Measurements from ENCODE around the gene RSPRY1. TPM values are rescaled to one million over a fixed set of nuclear protein-coding genes. Genes with fewer than 3 reads are reported as not detected.
A peak's percentile ranks its signal among the peaks of the same experiment; 100 is the strongest.
"Not testable (repeated sequence)": the region's sequence is repeated elsewhere in the genome, so short reads cannot be mapped to it uniquely, and the experiment has no call there.

RSPRY1 gene
- total RNA-seq, 2 experiments from 2014 or later, result 29.5 to 34.3 TPM

GRCh38 chr16:57184887-57185445, 1.2 kb upstream of the RSPRY1 start:
- Mint-ChIP-seq H3K9me3 (no peaks in the 10 kb centered on the region), H3K4me3 (peak overlapping the region; percentile 97), H3K27me3 (no peaks in the 10 kb centered on the region), H3K27ac (peak overlapping the region; percentile 98), H3K36me3 (peaks cover 4% of the 10 kb centered on the region), H3K4me1 (peaks cover 24% of the 10 kb centered on the region)
- DNase-seq (no peak), ATAC-seq (ENCODE audit: low read depth) (no peak)
- POLR2A ChIA-PET, result interaction anchor here (0.5 to 2.1 kb wide), 11 partner anchors 12 to 693 kb away, joined by 3 to 7 read pairs (median 3); partner anchors contain the start of genes ARL2BP, CIAPIN1 and COQ9

GRCh38 chr16:57185446-57185944, 634 bp upstream of the RSPRY1 start:
- Mint-ChIP-seq H3K36me3 (peaks cover 4% of the 10 kb centered on the region), H3K9me3 (no peaks in the 10 kb centered on the region), H3K27me3 (no peaks in the 10 kb centered on the region), H3K4me3 (peak overlapping the region; percentile 97), H3K4me1 (peaks cover 24% of the 10 kb centered on the region), H3K27ac (peak overlapping the region; percentile 98)
- ATAC-seq (ENCODE audit: low read depth), result peak; percentile 27
- POLR2A ChIA-PET, result interaction anchor here (0.5 to 2.1 kb wide), 13 partner anchors 12 to 694 kb away, joined by 3 to 7 read pairs (median 3); partner anchors contain the start of genes ARL2BP, CIAPIN1 and COQ9
- no peak for DNase-seq

- no peaks in the 10 kb centered on the region for H3K27me3 Mint-ChIP-seq
- H3K9me3 Mint-ChIP-seq, result no peaks in the 10 kb centered on the region
- POLR2A ChIA-PET, result interaction anchor here (1.2 to 1.5 kb wide), 5 partner anchors 19 to 113 kb away, joined by 3 to 5 read pairs (median 3); partner anchors contain the start of gene CPNE2
- ATAC-seq (ENCODE audit: low read depth) (no peak), DNase-seq (peak; percentile 41)
- H3K27ac Mint-ChIP-seq, result peak overlapping the region; percentile 98
- peaks cover 25% of the 10 kb centered on the region for H3K4me1 Mint-ChIP-seq
- peak overlapping the region; percentile 97 for H3K4me3 Mint-ChIP-seq
- peaks cover 4% of the 10 kb centered on the region for H3K36me3 Mint-ChIP-seq
Observed at GRCh38 chr16:57186872-57187854, 1.0 kb downstream of the RSPRY1 start.

DNA sequence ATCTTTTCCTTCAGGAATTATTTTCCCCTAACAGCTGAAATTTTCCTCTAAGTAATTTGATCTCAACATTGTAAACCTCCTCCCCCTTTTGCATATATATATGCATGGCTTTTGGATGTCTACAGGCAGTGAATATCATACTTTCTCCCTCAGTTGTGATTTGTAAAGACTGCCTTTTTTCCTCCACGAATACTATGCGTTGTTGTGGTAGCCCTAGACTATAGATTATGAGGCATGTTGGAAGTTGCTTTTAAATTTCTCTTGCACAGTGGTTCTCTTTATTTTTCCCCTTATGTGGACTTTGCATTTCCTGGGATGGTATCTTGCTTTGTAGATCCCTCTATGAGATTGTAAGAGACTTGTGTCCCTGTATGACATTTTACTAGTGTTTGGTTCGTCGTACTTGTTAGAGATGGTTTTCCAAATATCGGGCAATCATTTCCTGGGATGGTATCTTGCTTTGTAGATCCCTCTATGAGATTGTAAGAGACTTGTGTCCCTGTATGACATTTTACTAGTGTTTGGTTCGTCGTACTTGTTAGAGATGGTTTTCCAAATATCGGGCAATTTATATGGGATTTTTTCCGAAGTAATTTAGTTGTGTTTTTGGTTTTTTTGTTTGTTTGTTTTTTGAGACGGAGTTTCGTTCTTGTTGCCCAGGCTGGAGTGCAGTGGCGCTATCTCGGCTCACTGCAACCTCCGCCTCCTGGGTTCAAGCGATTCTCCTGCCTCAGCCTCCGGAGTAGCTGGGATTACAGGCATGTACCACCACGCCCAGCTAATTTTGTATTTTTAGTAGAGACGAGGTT, 2.0 kb downstream of the RSPRY1 start:
- peaks cover 23% of the 10 kb centered on the region for H3K4me1 Mint-ChIP-seq
- not testable (repeated sequence) for H3K27ac Mint-ChIP-seq

GRCh38 chr16:57188711-57189002, 2.5 kb downstream of the RSPRY1 start:
- DNase-seq (no peak), ATAC-seq (ENCODE audit: low read depth) (no peak)
- Mint-ChIP-seq H3K4me1 (peaks cover 24% of the 10 kb centered on the region), H3K9me3 (no peaks in the 10 kb centered on the region), H3K27me3 (no peaks in the 10 kb centered on the region), H3K27ac (no peak overlapping the region), H3K4me3 (peak overlapping the region; percentile 43), H3K36me3 (peaks cover 6% of the 10 kb centered on the region)
- POLR2A ChIA-PET, result no interaction called here

More for the DNA sequence above, 2.0 kb downstream of the RSPRY1 start:
- not testable (repeated sequence) for H3K27me3 Mint-ChIP-seq; H3K9me3 Mint-ChIP-seq; ATAC-seq (ENCODE audit: low read depth); H3K36me3 Mint-ChIP-seq; DNase-seq
- POLR2A ChIA-PET, result interaction anchor here (1.2 to 1.5 kb wide), 4 partner anchors 18 to 112 kb away, joined by 3 to 5 read pairs (median 4); partner anchors contain the start of gene CPNE2
- peak overlapping the region; percentile 97 for H3K4me3 Mint-ChIP-seq

GRCh38 chr16:57189527-57189926, 3.4 kb downstream of the RSPRY1 start:
- H3K36me3 Mint-ChIP-seq; ATAC-seq (ENCODE audit: low read depth); H3K4me3 Mint-ChIP-seq; H3K27me3 Mint-ChIP-seq; POLR2A ChIA-PET; H3K27ac Mint-ChIP-seq; H3K9me3 Mint-ChIP-seq; DNase-seq: not testable (repeated sequence)
- peaks cover 19% of the 10 kb centered on the region for H3K4me1 Mint-ChIP-seq

- H3K4me3 Mint-ChIP-seq, result no peak overlapping the region
- POLR2A ChIA-PET, result no interaction called here
- ATAC-seq (ENCODE audit: low read depth) (no peak), DNase-seq (no peak)
- H3K9me3 Mint-ChIP-seq, result no peaks in the 10 kb centered on the region
- H3K27me3 Mint-ChIP-seq, result no peaks in the 10 kb centered on the region
- peaks cover 17% of the 10 kb centered on the region for H3K4me1 Mint-ChIP-seq
- H3K27ac Mint-ChIP-seq, result no peak overlapping the region
- H3K36me3 Mint-ChIP-seq, result peaks cover 9% of the 10 kb centered on the region
Observed at GRCh38 chr16:57190136-57190535, 4.0 kb downstream of the RSPRY1 start.

DNA sequence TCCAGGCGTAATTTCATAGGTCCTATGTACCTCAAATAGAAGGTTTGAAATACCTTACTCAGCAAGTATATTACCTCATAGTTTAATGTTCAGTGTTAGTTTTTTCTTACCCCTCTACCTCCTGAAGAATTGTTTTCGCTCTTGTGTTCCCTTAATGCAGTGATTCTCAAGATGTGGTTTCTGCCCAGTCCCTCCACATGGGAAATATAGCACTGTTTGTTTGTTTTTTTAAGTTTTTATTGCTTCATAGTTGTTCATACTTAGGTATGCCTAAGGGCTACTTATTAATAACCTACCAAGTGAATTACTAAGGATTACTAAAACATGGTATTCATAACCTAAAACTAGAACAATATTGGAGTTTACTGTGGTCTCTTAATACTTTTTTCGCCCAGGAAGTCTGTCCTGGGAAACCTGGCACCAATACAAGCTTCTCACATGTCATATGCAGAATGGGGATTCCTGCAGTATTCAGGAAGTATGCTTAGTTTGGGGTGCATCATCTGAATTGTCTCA, 5.0 kb downstream of the RSPRY1 start:
- H3K36me3 Mint-ChIP-seq, result peaks cover 11% of the 10 kb centered on the region
- ATAC-seq (ENCODE audit: low read depth) (no peak), DNase-seq (no peak)
- H3K4me3 Mint-ChIP-seq, result no peak overlapping the region
- H3K4me1 Mint-ChIP-seq, result peaks cover 16% of the 10 kb centered on the region
- H3K9me3 Mint-ChIP-seq, result no peaks in the 10 kb centered on the region
- POLR2A ChIA-PET, result no interaction called here
- no peak overlapping the region for H3K27ac Mint-ChIP-seq
- H3K27me3 Mint-ChIP-seq, result no peaks in the 10 kb centered on the region

- POLR2A ChIA-PET, result no interaction called here
- no peak overlapping the region for H3K4me3 Mint-ChIP-seq
- no peak for DNase-seq
- H3K36me3 Mint-ChIP-seq, result peaks cover 13% of the 10 kb centered on the region
- ATAC-seq (ENCODE audit: low read depth), result no peak
- no peaks in the 10 kb centered on the region for H3K9me3 Mint-ChIP-seq
- no peaks in the 10 kb centered on the region for H3K27me3 Mint-ChIP-seq
- peaks cover 19% of the 10 kb centered on the region for H3K4me1 Mint-ChIP-seq
- H3K27ac Mint-ChIP-seq, result no peak overlapping the region
Observed at GRCh38 chr16:57192146-57192545, 6.0 kb downstream of the RSPRY1 start.

DNA sequence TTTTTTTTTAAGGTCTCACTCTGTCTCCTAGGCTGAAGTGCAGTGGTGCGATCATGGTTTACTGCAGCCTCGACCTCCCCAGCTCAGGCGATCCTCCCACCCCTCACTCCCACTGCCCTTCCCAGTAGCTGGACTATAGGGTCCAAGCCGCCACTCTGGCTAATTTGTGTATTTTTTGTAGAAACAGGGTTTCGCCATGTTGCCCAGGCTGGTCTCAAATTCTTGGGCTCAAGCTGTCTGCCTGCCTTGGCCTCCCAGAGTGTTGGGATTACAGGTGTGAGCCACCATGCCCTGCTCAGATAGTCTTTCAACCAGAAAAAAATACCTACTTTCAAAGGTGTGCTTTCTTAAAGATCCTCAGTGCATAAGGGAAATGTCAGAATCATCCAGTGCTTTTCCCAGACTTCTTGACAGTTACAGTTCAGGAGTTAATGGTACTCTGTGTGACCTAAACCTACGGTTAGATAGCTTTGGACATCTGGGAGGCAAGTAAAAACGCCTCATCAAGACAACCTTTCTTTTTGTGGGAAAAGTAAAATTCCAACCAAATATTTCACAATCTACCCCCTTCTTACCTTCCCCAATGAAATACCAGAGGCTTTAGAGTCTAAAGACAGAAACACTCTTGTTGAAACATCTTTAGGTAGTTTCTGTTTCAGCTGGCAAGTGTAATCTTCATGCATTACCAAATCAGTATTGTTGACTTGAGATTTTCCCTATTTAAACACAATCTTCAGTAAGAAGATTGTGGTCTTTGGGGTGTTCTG, 6.8 kb downstream of the RSPRY1 start:
- POLR2A ChIA-PET, result no interaction called here
- Mint-ChIP-seq H3K9me3 (no peaks in the 10 kb centered on the region), H3K4me3 (no peak overlapping the region), H3K27me3 (no peaks in the 10 kb centered on the region), H3K4me1 (peaks cover 16% of the 10 kb centered on the region), H3K27ac (no peak overlapping the region), H3K36me3 (peaks cover 13% of the 10 kb centered on the region)
- ATAC-seq (ENCODE audit: low read depth), result no peak
- DNase-seq, result no peak

DNA sequence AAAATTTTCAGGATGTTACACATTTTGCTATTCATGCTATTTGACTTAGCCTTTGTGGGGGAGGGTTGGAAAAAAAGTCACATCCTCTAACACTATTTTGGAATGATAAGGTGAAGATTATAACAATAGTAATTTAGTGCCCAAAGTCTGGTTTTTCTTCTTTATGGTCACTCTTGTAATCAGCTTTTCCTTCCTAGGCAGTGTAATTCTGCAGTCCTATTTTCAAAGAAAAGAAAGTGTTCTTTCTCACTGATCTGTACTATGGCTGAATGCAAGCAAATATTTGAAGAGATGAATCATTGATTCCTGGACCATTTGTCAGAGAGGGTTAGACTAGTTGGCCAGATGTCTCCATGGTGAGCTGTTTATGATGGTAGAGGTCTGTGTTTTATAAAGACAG, 8.4 kb downstream of the RSPRY1 start:
- POLR2A ChIA-PET, result no interaction called here
- no peaks in the 10 kb centered on the region for H3K9me3 Mint-ChIP-seq

GRCh38 chr16:57196286-57196685, 10.2 kb downstream of the RSPRY1 start:
- H3K36me3 Mint-ChIP-seq, result peaks cover 11% of the 10 kb centered on the region
- no peaks in the 10 kb centered on the region for H3K9me3 Mint-ChIP-seq
- H3K4me3 Mint-ChIP-seq, result no peak overlapping the region
- no peak for DNase-seq
- H3K27me3 Mint-ChIP-seq, result no peaks in the 10 kb centered on the region
- ATAC-seq (ENCODE audit: low read depth), result no peak
- POLR2A ChIA-PET, result no interaction called here
- H3K4me1 Mint-ChIP-seq, result peaks cover 10% of the 10 kb centered on the region
- H3K27ac Mint-ChIP-seq, result no peak overlapping the region

More for the DNA sequence above, 8.4 kb downstream of the RSPRY1 start:
- Mint-ChIP-seq H3K27me3 (no peaks in the 10 kb centered on the region), H3K27ac (no peak overlapping the region), H3K4me1 (peaks cover 12% of the 10 kb centered on the region), H3K4me3 (no peak overlapping the region), H3K36me3 (peaks cover 13% of the 10 kb centered on the region)
- DNase-seq (no peak), ATAC-seq (ENCODE audit: low read depth) (no peak)

Data from activated naive CD8-positive, alpha-beta T cell treated with anti-CD3 and anti-CD28 coated beads, Interleukin-2, amount 10 ng/mL, durations not matched to agents 7 days and 5 days (primary cell).